H1 (cell line): Measurements from ENCODE around the gene PPFIA2. TPM values are rescaled to one million over a fixed set of nuclear protein-coding genes. Genes with fewer than 3 reads are reported as not detected.

Experiments used
- CTCF ChIA-PET: fragments of 300-600 bp; sonication (Branson Sonifier 250); formaldehyde crosslinking; loops from one replicate; lab custom pipeline; 2021; ENCODE audit not compliant: partially characterized antibody; lab: Charles Lee
- POLR2A ChIA-PET: fragments of 300-600 bp; sonication (Branson Sonifier 250); formaldehyde crosslinking; loops from one replicate; lab custom pipeline; 2021; ENCODE audit warnings: inconsistent platforms; ENCODE audit not compliant: partially characterized antibody; lab: Charles Lee
- DNase-seq, 2 experiments: peaks; one replicate each; pipeline versions ENCODE4 v3.0.0 to v3.0.0-alpha.2; 2010 to 2022; ENCODE audit warnings: low spot score in 2 of 2, low read depth in 1 of 2, mixed read lengths in 1 of 2
- FAIRE-seq: peaks from 2 replicates; lab custom pipeline; 2011; peaks lifted over from hg19 to GRCh38; lab: Jason Lieb, UNC
- H2AFZ ChIP-seq: 2 replicates; pipeline ENCODE4 v1.8.1; 2012; ENCODE audit warnings: low read length, inconsistent platforms
- H2AK5ac ChIP-seq: 2 replicates; pipeline ENCODE4 v1.6.1; 2013; ENCODE audit warnings: low read depth, low read length
- H2BK120ac ChIP-seq: replicated peaks from 2 replicates; pipeline ENCODE3; 2013; ENCODE audit warnings: low read depth, low read length, inconsistent platforms
- H2BK12ac ChIP-seq: 2 replicates; pipeline ENCODE4 v1.6.1; 2013; ENCODE audit warnings: low read depth, low read length
- H2BK15ac ChIP-seq: 2 replicates; pipeline ENCODE4 v1.6.1; 2013; ENCODE audit warnings: low read length
- H2BK20ac ChIP-seq: 2 replicates; pipeline ENCODE4 v1.6.1; 2013; ENCODE audit warnings: low read length
- H2BK5ac ChIP-seq: 2 replicates; pipeline ENCODE4 v1.6.1; 2013; ENCODE audit warnings: low read depth, low read length
- H3K14ac ChIP-seq: 2 replicates; pipeline ENCODE4 v1.6.1; 2013; ENCODE audit warnings: inconsistent platforms; ENCODE audit not compliant: insufficient read length
- H3K18ac ChIP-seq: 2 replicates; pipeline ENCODE4 v1.6.1; 2013; ENCODE audit warnings: low read length; ENCODE audit errors: extremely low read depth
- H3K23ac ChIP-seq: 2 replicates; pipeline ENCODE4 v1.6.1; 2013; ENCODE audit warnings: inconsistent platforms; ENCODE audit not compliant: insufficient read length
- H3K23me2 ChIP-seq: 2 replicates; pipeline ENCODE4 v1.6.1; 2013; ENCODE audit warnings: low read depth, low read length
- H3K27ac ChIP-seq: 2 replicates; pipeline ENCODE4 v1.6.1; 2011; ENCODE audit warnings: low read depth, low read length, inconsistent platforms
- H3K27me3 ChIP-seq, 4 experiments: replicated peaks in 1 of 4; 1 replicate in 1 of 4; 2 replicates in 3 of 4; pipeline versions ENCODE4 v1.6.1 to v1.8.1; 2011 to 2013; ENCODE audit warnings: low read length in 3 of 4, mild to moderate bottlenecking in 3 of 4, inconsistent platforms in 2 of 4, mixed read lengths in 2 of 4, moderate library complexity in 1 of 4; ENCODE audit not compliant: control insufficient read depth in 3 of 4, insufficient read depth in 3 of 4; ENCODE audit errors: extremely low read depth in 1 of 4
- H3K36me3 ChIP-seq, 4 experiments: 2 replicates each; pipeline versions ENCODE4 v1.6.1 to v1.8.1; 2011 to 2013; ENCODE audit warnings: mild to moderate bottlenecking in 4 of 4, low read length in 3 of 4, moderate library complexity in 2 of 4, control low read depth in 1 of 4, inconsistent platforms in 1 of 4; ENCODE audit not compliant: insufficient read depth in 4 of 4, control insufficient read depth in 2 of 4
- H3K4ac ChIP-seq: replicated peaks from 2 replicates; pipeline ENCODE3; 2013; ENCODE audit warnings: low read length, low read depth, mixed read lengths, inconsistent platforms; ENCODE audit not compliant: insufficient read length
- H3K4me1 ChIP-seq, 4 experiments: replicated peaks in 1 of 4; 1 replicate in 1 of 4; 2 replicates in 3 of 4; pipeline versions ENCODE4 v1.6.1 to v1.8.1; 2011 to 2013; ENCODE audit warnings: low read length in 3 of 4, inconsistent platforms in 2 of 4, mixed read lengths in 1 of 4; ENCODE audit not compliant: insufficient read depth in 4 of 4, control insufficient read depth in 3 of 4
- H3K4me2 ChIP-seq, 2 experiments: 2 replicates each; pipeline versions ENCODE4 v1.6.1 to v1.8.1; 2011 to 2013; ENCODE audit warnings: low read depth in 2 of 2, low read length in 2 of 2, control low read depth in 1 of 2, inconsistent platforms in 1 of 2, mild to moderate bottlenecking in 1 of 2; ENCODE audit not compliant: insufficient read depth in 1 of 2
- H3K4me3 ChIP-seq, 4 experiments: fragments of 200-600, 300-600 bp in 1 of 4; sonication (generic), shearing (Covaris generic), sonication (Bioruptor Twin) in 1 of 4; 2 replicates each; pipeline versions ENCODE4 v1.5.1 to v1.8.1; 2011 to 2016; ENCODE audit warnings: low read length in 4 of 4, low read depth in 3 of 4, control low read depth in 2 of 4, inconsistent platforms in 2 of 4, mild to moderate bottlenecking in 2 of 4, mixed read lengths in 1 of 4, moderate library complexity in 1 of 4; ENCODE audit not compliant: insufficient read depth in 2 of 4; ENCODE audit errors: extremely low read depth in 1 of 4
- H3K56ac ChIP-seq: replicated peaks from 2 replicates; pipeline ENCODE3; 2013; ENCODE audit warnings: low read depth, mild to moderate bottlenecking, mixed read lengths, low read length, inconsistent platforms; ENCODE audit not compliant: insufficient read length
- H3K79me1 ChIP-seq: 2 replicates; pipeline ENCODE4 v1.6.1; 2013; ENCODE audit warnings: low read depth, low read length, control low read depth
- H3K79me2 ChIP-seq, 2 experiments: 2 replicates each; pipeline versions ENCODE4 v1.6.1 to v1.8.1; 2012 to 2013; ENCODE audit warnings: low read length in 2 of 2, mild to moderate bottlenecking in 2 of 2, inconsistent platforms in 1 of 2; ENCODE audit not compliant: insufficient read depth in 2 of 2, control insufficient read depth in 1 of 2
- H3K9ac ChIP-seq, 4 experiments: replicated peaks in 1 of 4; 1 replicate in 1 of 4; 2 replicates in 3 of 4; pipeline versions ENCODE4 v1.6.1 to v1.8.1; 2011 to 2013; ENCODE audit warnings: low read depth in 3 of 4, low read length in 3 of 4, control low read depth in 2 of 4, mild to moderate bottlenecking in 2 of 4, moderate library complexity in 2 of 4, inconsistent platforms in 1 of 4; ENCODE audit errors: extremely low read depth in 1 of 4
- H3K9me3 ChIP-seq, 2 experiments: 2 replicates each; pipeline versions ENCODE4 v1.6.1 to v1.8.1; 2012 to 2013; ENCODE audit warnings: mild to moderate bottlenecking in 2 of 2, moderate library complexity in 2 of 2, control low read depth in 1 of 2, inconsistent platforms in 1 of 2, low read depth in 1 of 2, low read length in 1 of 2, mixed read lengths in 1 of 2; ENCODE audit not compliant: insufficient read depth in 2 of 2
- H4K20me1 ChIP-seq, 2 experiments: replicated peaks in 1 of 2; 2 replicates each; pipeline versions ENCODE3 to v1.8.1; 2011 to 2013; ENCODE audit warnings: inconsistent platforms in 2 of 2, low read length in 2 of 2, mild to moderate bottlenecking in 1 of 2; ENCODE audit not compliant: insufficient read depth in 2 of 2, control insufficient read depth in 1 of 2
- H4K5ac ChIP-seq: 2 replicates; pipeline ENCODE4 v1.6.1; 2013; ENCODE audit warnings: low read length, low read depth, mixed read lengths, inconsistent platforms; ENCODE audit not compliant: insufficient read length
- H4K8ac ChIP-seq: 2 replicates; pipeline ENCODE4 v1.8.0; 2013; ENCODE audit warnings: mild to moderate bottlenecking, moderate library complexity, low read length, inconsistent platforms; ENCODE audit not compliant: insufficient read depth; ENCODE audit errors: extremely low read depth
- H4K91ac ChIP-seq: replicated peaks from 2 replicates; pipeline ENCODE3; 2013; ENCODE audit warnings: low read length, mixed read lengths, inconsistent platforms; ENCODE audit not compliant: insufficient read length
- CBX8 ChIP-seq: fragments of 300-800, 300-1000 bp; sonication (generic); IDR thresholded peaks from 2 replicates; pipeline ENCODE4 v1.7.1; 2016; ENCODE audit warnings: low read depth, low read length, borderline replicate concordance
- GABPA ChIP-seq: IDR thresholded peaks from 2 replicates; pipeline ENCODE4 v1.6.1; 2011; ENCODE audit warnings: mild to moderate bottlenecking, low read length, moderate library complexity, borderline replicate concordance; ENCODE audit not compliant: insufficient read depth
- MAFK ChIP-seq: IDR thresholded peaks from 2 replicates; pipeline ENCODE4 v1.6.1; 2012; ENCODE audit warnings: low read depth, mild to moderate bottlenecking, improper control_type of control experiment, low read length
- MAX ChIP-seq: IDR thresholded peaks from 2 replicates; pipeline ENCODE4 v1.6.1; 2012; ENCODE audit warnings: inconsistent platforms
- POLR2AphosphoS5 ChIP-seq: IDR thresholded peaks from 2 replicates; pipeline ENCODE4 v1.6.1; 2011; ENCODE audit warnings: low read depth, low read length
- POU5F1 ChIP-seq: IDR thresholded peaks from 2 replicates; pipeline ENCODE4 v1.6.1; 2011; ENCODE audit warnings: low read depth, mild to moderate bottlenecking, low read length, moderate library complexity
- SAP30 ChIP-seq: fragments of 300-600 bp; sonication (generic); IDR thresholded peaks from 2 replicates; pipeline ENCODE4 v1.7.1; 2012; ENCODE audit warnings: low read length, moderate library complexity, mild to moderate bottlenecking, inconsistent platforms; ENCODE audit not compliant: insufficient read depth, insufficient replicate concordance
- TBP ChIP-seq: IDR thresholded peaks from 2 replicates; pipeline ENCODE4 v1.6.1; 2011; ENCODE audit warnings: low read depth, low read length, improper control_type of control experiment
- WGBS, 2 experiments: shearing (Covaris generic) in 1 of 2; methylation state at CpG; one replicate each; pipeline versions ENCODE4 v1.1.6 to v1.1.7; 2013 to 2015; ENCODE audit warnings: low lambda C conversion rate in 2 of 2, mixed read lengths in 2 of 2, inconsistent platforms in 1 of 2, low coverage in 1 of 2, missing lambda C conversion rate in 1 of 2; ENCODE audit not compliant: insufficient replicate concordance in 2 of 2, insufficient coverage in 1 of 2, insufficient read length in 1 of 2; ENCODE audit errors: extremely low coverage in 1 of 2, missing lambda C conversion rate in 1 of 2; 5-methylcytosine and 5-hydroxymethylcytosine counted together
- polyA plus RNA-seq, 7 experiments: library from polyadenylated mRNA; depleted of rRNA in 3 of 7; stranded (reverse) in 5 of 7; unstranded in 2 of 7; fragments of >200 nt in 5 of 7; fragments of 200-250 nt in 2 of 7; gene quantifications; 1 replicate in 5 of 7; 2 replicates in 1 of 7; 4 replicates in 1 of 7; pipeline versions ENCODE4 v1.2.1 to v1.2.3, GENCODE V29; 2011 to 2013; ENCODE audit warnings: missing spikeins in 2 of 7, mixed read lengths in 2 of 7
- total RNA-seq: library from RNA; stranded (reverse); fragmentation: NEBNext Ultra II Directional; extraction: Animal tissue kit (Norgen Biotek cat#: 25700); gene quantifications from 2 replicates; pipeline ENCODE4 v1.2.1, GENCODE V29; 2021
- TF ChIP-seq, protein P1 (sequence below): IDR thresholded peaks from 2 replicates; pipeline ENCODE4 v1.6.1; 2011; ENCODE audit warnings: low read depth, mild to moderate bottlenecking, low read length; ENCODE audit not compliant: insufficient read depth

PPFIA2 gene
- total and polyA plus RNA-seq, 2 of the 8 experiments (the other 6 are each of a cell fraction or from before 2014, with no cell fraction given) = 1.2 to 1.8 TPM

DNA sequence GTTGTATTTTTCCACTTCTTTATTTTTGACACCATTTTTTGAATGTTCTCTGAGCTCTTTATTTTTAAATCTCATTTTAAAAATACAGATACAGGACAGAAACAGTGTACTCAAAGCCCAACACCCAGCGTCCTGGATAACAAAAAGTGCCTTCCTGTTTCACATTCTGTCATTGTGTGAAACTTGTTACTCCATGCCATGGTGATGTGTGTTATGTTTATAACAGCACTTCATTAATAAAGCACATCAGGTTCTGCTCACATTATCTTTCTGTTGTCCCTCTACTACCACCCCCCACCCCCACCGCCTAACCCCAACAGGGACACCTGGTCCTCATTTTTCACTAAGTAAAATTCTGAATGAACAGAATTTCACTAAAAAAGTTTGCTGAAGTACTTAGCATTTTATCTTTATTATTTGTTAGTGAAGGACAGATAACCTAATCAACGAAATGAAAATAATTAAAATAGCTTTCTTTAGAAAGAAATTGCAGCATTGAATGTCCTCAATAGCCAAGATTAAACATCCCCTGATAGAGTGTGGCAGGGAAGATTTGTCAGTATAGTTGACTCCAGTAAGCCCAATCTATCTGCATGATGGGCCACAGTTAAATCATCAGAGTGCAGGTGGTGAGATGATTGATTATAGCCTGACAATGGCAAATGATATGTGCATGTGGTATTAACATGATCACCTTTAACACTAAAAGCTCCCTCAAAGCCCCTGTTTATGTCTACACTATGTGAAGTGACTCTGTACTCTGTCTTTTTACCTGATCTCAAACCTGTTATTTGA is 527.4 kb downstream of the PPFIA2 start:
- H3K4me2 ChIP-seq = no peak overlapping the region
- H4K8ac ChIP-seq = no peak overlapping the region
- no peak overlapping the region for H3K14ac ChIP-seq
- H4K20me1 ChIP-seq = no peaks in the 10 kb centered on the region
- H3K36me3 ChIP-seq = peaks cover 0 to 4% (median 0%) of the 10 kb centered on the region in 4 experiments; a peak in 1 of 8 replicates
- H4K91ac ChIP-seq = no peak overlapping the region
- no peak overlapping the region for H4K5ac ChIP-seq
- 86% methylated on average over 3 of the region's 3 CpGs; no CpG with 5 or more reads in 1 of the 2 experiments for WGBS, 2 experiments
- H3K4me3 ChIP-seq = no peak overlapping the region
- DNase-seq = no peak
- H2AK5ac ChIP-seq = no peak overlapping the region
- no peak overlapping the region for H3K18ac ChIP-seq
- H3K27me3 ChIP-seq = no peaks in the 10 kb centered on the region
- ChIA-PET CTCF (no interaction called here), POLR2A (no interaction called here)
- no peak overlapping the region for H3K23ac ChIP-seq
- H2BK15ac ChIP-seq = no peak overlapping the region
- H3K79me2 ChIP-seq = no peaks in the 10 kb centered on the region
- no peaks in the 10 kb centered on the region for H3K9me3 ChIP-seq
- no peak overlapping the region for H2BK5ac ChIP-seq
- no peak overlapping the region for H2BK12ac ChIP-seq
- no peak overlapping the region for H3K56ac ChIP-seq
- no peaks in the 10 kb centered on the region for H3K23me2 ChIP-seq
- no peak overlapping the region for H2BK120ac ChIP-seq
- H3K4ac ChIP-seq = no peak overlapping the region
- H3K9ac ChIP-seq = no peak overlapping the region
- H2AFZ ChIP-seq = no peak overlapping the region
- no peak overlapping the region for H3K27ac ChIP-seq
- no peak for TF ChIP-seq MAFK
- no peak for TF ChIP-seq POU5F1
- no peak for TF ChIP-seq GABPA
- TF ChIP-seq POLR2AphosphoS5 = no peak
- TF ChIP-seq TBP = no peak
- no peak for TF ChIP-seq MAX
- no peak for TF ChIP-seq SAP30
- no peak for TF ChIP-seq CBX8
- TF ChIP-seq, protein P1, sequence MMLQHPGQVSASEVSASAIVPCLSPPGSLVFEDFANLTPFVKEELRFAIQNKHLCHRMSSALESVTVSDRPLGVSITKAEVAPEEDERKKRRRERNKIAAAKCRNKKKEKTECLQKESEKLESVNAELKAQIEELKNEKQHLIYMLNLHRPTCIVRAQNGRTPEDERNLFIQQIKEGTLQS = no peak
- H3K4me1 ChIP-seq = peaks cover 0 to 6% (median 2%) of the 10 kb centered on the region in 4 experiments; a peak in 2 of 7 replicates
- no peak overlapping the region for H2BK20ac ChIP-seq
- FAIRE-seq = no peak
- no peaks in the 10 kb centered on the region for H3K79me1 ChIP-seq
